ENCODE measurements around the gene CHGA. TPM values are rescaled to one million over a fixed set of nuclear protein-coding genes. Genes with fewer than 3 reads are reported as not detected.

CHGA gene
- total RNA-seq, 4 donors from 2014 or later = 0.55 TPM; not detected in 3

GRCh38 chr14:92965281-92965680, 42.3 kb downstream of the CHGA start:
- Histone ChIP-seq H3K36me3 (peaks cover 15% of the 10 kb centered on the region), H3K27ac (no peak overlapping the region)
- 96% methylated on average over 1 of the region's 1 CpG for WGBS

DNA sequence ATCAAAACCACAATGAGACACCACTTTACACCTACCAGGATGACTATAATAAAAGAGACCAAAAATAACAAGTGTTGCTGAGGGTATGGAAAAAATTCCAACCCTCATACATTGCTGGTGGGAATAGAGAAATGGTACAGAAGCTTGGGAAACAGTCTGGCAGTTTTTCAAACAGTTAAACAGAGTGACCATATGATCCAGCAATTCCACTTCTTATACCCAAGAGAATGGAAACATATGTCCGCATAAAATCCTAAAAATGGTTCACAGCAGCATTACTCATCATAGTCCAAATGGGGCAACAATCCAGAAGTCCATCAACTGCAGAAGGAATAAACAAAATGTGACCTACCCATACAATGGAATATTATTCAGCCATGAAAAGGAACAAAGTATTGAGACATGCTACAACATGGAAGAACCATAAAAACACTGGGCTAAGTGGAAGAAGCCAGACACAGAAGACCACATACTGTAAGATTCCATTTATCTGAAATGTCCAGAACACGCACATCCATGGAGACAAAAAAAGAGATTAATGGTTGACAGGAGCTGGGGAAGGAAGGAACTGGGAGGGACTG, 44.5 kb downstream of the CHGA start:
- H3K36me3 ChIP-seq = no peaks in the 10 kb centered on the region
- no peak for TF ChIP-seq POLR2AphosphoS5 (IDR thresholded peaks at IDR 0.05)
- TF ChIP-seq, protein P1, sequence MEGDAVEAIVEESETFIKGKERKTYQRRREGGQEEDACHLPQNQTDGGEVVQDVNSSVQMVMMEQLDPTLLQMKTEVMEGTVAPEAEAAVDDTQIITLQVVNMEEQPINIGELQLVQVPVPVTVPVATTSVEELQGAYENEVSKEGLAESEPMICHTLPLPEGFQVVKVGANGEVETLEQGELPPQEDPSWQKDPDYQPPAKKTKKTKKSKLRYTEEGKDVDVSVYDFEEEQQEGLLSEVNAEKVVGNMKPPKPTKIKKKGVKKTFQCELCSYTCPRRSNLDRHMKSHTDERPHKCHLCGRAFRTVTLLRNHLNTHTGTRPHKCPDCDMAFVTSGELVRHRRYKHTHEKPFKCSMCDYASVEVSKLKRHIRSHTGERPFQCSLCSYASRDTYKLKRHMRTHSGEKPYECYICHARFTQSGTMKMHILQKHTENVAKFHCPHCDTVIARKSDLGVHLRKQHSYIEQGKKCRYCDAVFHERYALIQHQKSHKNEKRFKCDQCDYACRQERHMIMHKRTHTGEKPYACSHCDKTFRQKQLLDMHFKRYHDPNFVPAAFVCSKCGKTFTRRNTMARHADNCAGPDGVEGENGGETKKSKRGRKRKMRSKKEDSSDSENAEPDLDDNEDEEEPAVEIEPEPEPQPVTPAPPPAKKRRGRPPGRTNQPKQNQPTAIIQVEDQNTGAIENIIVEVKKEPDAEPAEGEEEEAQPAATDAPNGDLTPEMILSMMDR (IDR thresholded peaks at IDR 0.05) = no peak
- TF ChIP-seq EP300 (IDR thresholded peaks at IDR 0.05) = no peak
- no peak for TF ChIP-seq POLR2A (IDR thresholded peaks at IDR 0.05)
- no peaks in the 10 kb centered on the region for H3K9me3 ChIP-seq
- no peak overlapping the region for H3K4me3 ChIP-seq
- H3K27me3 ChIP-seq = no peaks in the 10 kb centered on the region
- no peaks in the 10 kb centered on the region for H3K4me1 ChIP-seq
- no peak for DNase-seq (ENCODE audit: low spot score in 2 of 2)
- WGBS = 86% methylated on average over 2 of the region's 2 CpGs
- no peak overlapping the region for H3K27ac ChIP-seq

More at GRCh38 chr14:92965281-92965680, 42.3 kb downstream of the CHGA start:
- Histone ChIP-seq H3K9me3 (no peaks in the 10 kb centered on the region), H3K4me1 (no peaks in the 10 kb centered on the region), H3K27me3 (no peaks in the 10 kb centered on the region), H3K4me3 (no peak overlapping the region)
- TF ChIP-seq POLR2AphosphoS5 (IDR thresholded peaks at IDR 0.05) = no peak
- no peak for TF ChIP-seq POLR2A (IDR thresholded peaks at IDR 0.05)
- TF ChIP-seq, protein P1 (IDR thresholded peaks at IDR 0.05) = no peak
- TF ChIP-seq EP300 (IDR thresholded peaks at IDR 0.05) = no peak
- no peak for DNase-seq (ENCODE audit: low spot score in 2 of 2)

DNA sequence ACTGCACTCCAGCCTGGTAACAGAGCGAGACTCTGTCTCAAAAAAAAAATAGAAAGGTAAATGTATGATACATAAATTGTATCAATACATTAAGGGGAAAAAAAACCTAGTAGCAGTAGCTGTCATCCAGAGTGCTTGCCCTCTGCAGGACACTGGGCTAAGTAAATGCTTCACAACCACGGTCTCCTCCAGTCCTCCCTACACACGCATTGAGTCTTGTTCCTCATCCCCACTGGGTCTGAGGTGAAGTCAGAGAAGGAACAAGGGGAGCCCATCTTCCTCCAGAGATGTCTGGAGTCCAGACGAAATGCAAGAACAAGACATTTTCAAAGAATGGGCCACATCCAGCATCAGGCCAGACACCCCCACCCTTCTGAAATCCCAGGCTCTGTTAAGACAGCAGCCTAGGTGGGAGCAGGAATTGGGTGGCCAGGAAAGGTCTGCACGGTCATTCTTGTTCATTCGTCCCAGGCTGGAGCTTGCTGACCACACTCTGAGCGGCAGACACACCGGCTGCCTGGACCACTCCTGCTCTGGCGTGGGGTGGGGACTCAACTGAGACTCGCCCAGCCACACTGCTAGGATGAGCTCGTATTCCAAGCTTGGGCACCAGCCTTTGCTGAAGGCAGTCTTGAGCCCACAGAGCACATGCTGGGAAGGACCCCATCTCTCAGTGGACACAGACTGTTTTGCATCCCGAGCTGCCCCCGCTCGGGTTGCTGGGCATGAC, 45.5 kb downstream of the CHGA start:
- TF ChIP-seq, protein P1 (IDR thresholded peaks at IDR 0.05) = no peak
- TF ChIP-seq EP300 (IDR thresholded peaks at IDR 0.05) = no peak
- TF ChIP-seq POLR2A (IDR thresholded peaks at IDR 0.05) = no peak
- no peak for TF ChIP-seq POLR2AphosphoS5 (IDR thresholded peaks at IDR 0.05)
- Histone ChIP-seq H3K27me3 (no peaks in the 10 kb centered on the region), H3K9me3 (no peaks in the 10 kb centered on the region), H3K36me3 (no peaks in the 10 kb centered on the region), H3K4me3 (no peak overlapping the region), H3K27ac (no peak overlapping the region), H3K4me1 (peaks cover 6% of the 10 kb centered on the region)
- 95% methylated on average over 11 of the region's 14 CpGs for WGBS
- no peak for DNase-seq (ENCODE audit: low spot score in 2 of 2)

DNA sequence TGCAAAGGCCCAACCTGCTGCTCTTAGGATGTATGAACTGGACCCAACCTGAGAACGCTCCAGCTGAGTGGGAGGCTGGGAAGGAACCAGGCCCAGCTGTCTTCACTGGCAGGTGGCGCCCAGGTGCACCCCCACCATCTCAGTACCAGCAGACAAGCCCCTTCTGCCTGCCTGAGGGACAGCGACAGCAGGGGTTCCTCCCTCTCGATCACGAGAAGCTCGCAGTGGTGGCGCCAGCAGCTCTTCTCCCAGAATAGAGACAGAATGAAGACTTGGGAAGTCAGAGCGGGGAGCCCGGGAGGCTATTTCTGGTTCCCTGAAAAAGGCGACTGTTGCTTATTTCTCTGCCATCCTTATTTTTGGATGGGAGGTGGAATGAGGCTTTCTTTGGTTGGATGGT, 46.5 kb downstream of the CHGA start:
- H3K27ac ChIP-seq = no peak overlapping the region
- no peaks in the 10 kb centered on the region for H3K27me3 ChIP-seq
- no peak for DNase-seq (ENCODE audit: low spot score in 2 of 2)
- no peaks in the 10 kb centered on the region for H3K9me3 ChIP-seq
- no peaks in the 10 kb centered on the region for H3K36me3 ChIP-seq
- 98% methylated on average over 9 of the region's 10 CpGs for WGBS
- TF ChIP-seq, protein P1 (IDR thresholded peaks at IDR 0.05) = no peak
- no peak for TF ChIP-seq POLR2A (IDR thresholded peaks at IDR 0.05)
- no peak overlapping the region for H3K4me3 ChIP-seq
- H3K4me1 ChIP-seq = peaks cover 6% of the 10 kb centered on the region

DNA sequence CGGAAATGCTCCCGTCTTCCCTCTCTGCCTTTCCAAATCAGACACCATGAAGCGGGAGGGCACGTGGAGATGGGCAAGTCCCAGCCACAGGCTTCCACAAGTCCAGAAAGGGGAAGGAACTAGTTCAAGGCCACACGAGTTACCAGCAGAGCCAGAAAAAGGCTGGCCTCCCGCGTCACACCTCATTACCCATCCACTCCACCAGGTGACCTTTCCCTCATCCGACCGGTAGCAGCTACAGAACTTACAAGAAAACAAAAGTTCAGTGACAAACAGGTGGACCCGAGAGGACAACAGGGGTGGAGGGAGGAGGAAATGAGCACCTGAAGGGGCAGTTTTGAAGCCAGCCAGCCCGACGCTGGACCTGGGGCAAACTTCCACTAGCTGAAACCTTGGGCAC, 46.9 kb downstream of the CHGA start:
- H3K36me3 ChIP-seq = no peaks in the 10 kb centered on the region
- no peak for TF ChIP-seq POLR2AphosphoS5 (IDR thresholded peaks at IDR 0.05)
- TF ChIP-seq, protein P1 (IDR thresholded peaks at IDR 0.05) = no peak
- TF ChIP-seq POLR2A (IDR thresholded peaks at IDR 0.05) = no peak
- TF ChIP-seq EP300 (IDR thresholded peaks at IDR 0.05) = no peak
- no peak overlapping the region for H3K27ac ChIP-seq
- H3K4me3 ChIP-seq = no peak overlapping the region
- 89% methylated on average over 12 of the region's 12 CpGs for WGBS
- DNase-seq (ENCODE audit: low spot score in 2 of 2) = no peak
- H3K9me3 ChIP-seq = no peaks in the 10 kb centered on the region
- H3K4me1 ChIP-seq = peaks cover 6% of the 10 kb centered on the region
- no peaks in the 10 kb centered on the region for H3K27me3 ChIP-seq
